Esophagus muscularis mucosa (tissue), 4 donors: ENCODE data around the gene PKP1. TPM values are rescaled to one million over a fixed set of nuclear protein-coding genes. Genes with fewer than 3 reads are reported as not detected.

Source experiments
- DNase-seq: peaks from one replicate; pipeline ENCODE4 v3.0.0-alpha.2; 2017; ENCODE audit errors: extremely low spot score
- H3K27ac ChIP-seq, 4 donors: fragments of 200-600 bp; sonication (generic); replicated peaks in 1 of 4; 1 replicate in 3 of 4; 2 replicates in 1 of 4; pipeline ENCODE4 v1.5.1; 2016 to 2019; ENCODE audit warnings: mild to moderate bottlenecking in 1 of 4
- H3K27me3 ChIP-seq, 4 donors: fragments of 200-600 bp; sonication (generic); one replicate each; pipeline versions ENCODE4 v1.5.1 to v1.6.0; 2016 to 2019
- H3K36me3 ChIP-seq, 4 donors: fragments of 200-600 bp; sonication (generic); one replicate each; pipeline ENCODE4 v1.5.1; 2016 to 2019
- H3K4me1 ChIP-seq, 4 donors: fragments of 200-600 bp; sonication (generic); one replicate each; pipeline ENCODE4 v1.5.1; 2016 to 2019
- H3K4me3 ChIP-seq, 4 donors: fragments of 200-600 bp; sonication (generic); 1 replicate in 2 of 4; 2 replicates in 2 of 4; pipeline ENCODE4 v1.5.1; 2016 to 2019; ENCODE audit warnings: mild to moderate bottlenecking in 4 of 4, moderate library complexity in 1 of 4
- H3K9me3 ChIP-seq, 4 donors: fragments of 200-600 bp; sonication (generic); 1 replicate in 3 of 4; 2 replicates in 1 of 4; pipeline ENCODE4 v1.5.1; 2016 to 2019
- EP300 ChIP-seq: sonication (generic); formaldehyde crosslinking; IDR thresholded peaks from one replicate; pipeline ENCODE4 v1.6.1; 2017; ENCODE audit warnings: antibody characterized with exemption
- POLR2A ChIP-seq: fragments of 450-650 bp; IDR thresholded peaks from one replicate; pipeline ENCODE4 v1.6.1; 2017; ENCODE audit warnings: antibody characterized with exemption, moderate library complexity, mild to moderate bottlenecking, low read depth
- POLR2AphosphoS5 ChIP-seq, 2 donors: sonication (generic); formaldehyde crosslinking; IDR thresholded peaks; one replicate each; pipeline ENCODE4 v1.6.1; 2017; ENCODE audit warnings: antibody characterized with exemption in 2 of 2
- WGBS: methylation state at CpG from one replicate; pipeline ENCODE4 v1.1.5; 2018; 5-methylcytosine and 5-hydroxymethylcytosine counted together
- intact Hi-C: fragments of 100-400 bp; cut with DNase I; formaldehyde crosslinking; loops from one replicate; pipeline ENCODE4 v1.15.1; 2023
- total RNA-seq, 4 donors: library from RNA; depleted of rRNA; stranded (reverse); fragments of >200 nt; gene quantifications; one replicate each; pipeline versions ENCODE4 v1.1.0 to v1.2.1, GENCODE V29; 2016
- TF ChIP-seq, protein P1 (sequence below), 3 experiments: fragments of 200-600 bp in 2 of 3; fragments of 450-650 bp in 1 of 3; sonication (generic) in 2 of 3; IDR thresholded peaks; one replicate each; pipeline ENCODE4 v1.5.1; 2017 to 2019; ENCODE audit warnings: antibody characterized with exemption in 3 of 3, mild to moderate bottlenecking in 2 of 3, moderate library complexity in 1 of 3

PKP1 gene
- total RNA-seq, 4 donors from 2014 or later = 0.50 to 1.9 (median 1.3) TPM

DNA sequence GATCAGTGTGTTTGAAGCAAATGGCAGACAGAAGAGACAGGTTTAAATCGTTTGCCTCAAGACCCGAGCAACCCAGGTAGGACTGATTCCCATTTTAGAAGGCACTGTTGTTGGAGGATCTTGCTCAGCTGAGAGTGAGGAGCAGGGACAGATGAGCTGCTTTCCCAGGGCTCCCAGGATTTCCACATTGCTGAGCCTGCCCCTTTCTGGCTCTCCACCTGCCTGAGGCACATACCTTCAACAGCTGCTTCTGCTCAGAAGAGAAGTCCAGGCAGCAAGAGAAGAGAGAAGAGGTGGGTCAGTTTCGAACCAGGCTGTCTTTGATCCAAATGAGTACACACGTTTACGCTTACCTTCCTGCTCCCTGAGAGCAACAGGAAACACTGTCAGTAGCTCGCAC lies 88.5 kb downstream of the PKP1 start:
- H3K4me1 ChIP-seq = peaks cover 0 to 12% (median 0%) of the 10 kb centered on the region in 4 donors
- no peak overlapping the region for H3K4me3 ChIP-seq
- WGBS = 65% methylated on average over 5 of the region's 6 CpGs
- H3K27me3 ChIP-seq = peaks cover 0 to 50% (median 0%) of the 10 kb centered on the region in 4 donors
- DNase-seq = no peak
- peaks cover 0 to 92% (median 0%) of the 10 kb centered on the region in 4 donors for H3K36me3 ChIP-seq
- no peak for TF ChIP-seq POLR2AphosphoS5 (IDR thresholded peaks at IDR 0.05)
- no peak for TF ChIP-seq EP300
- no peak for TF ChIP-seq POLR2A
- TF ChIP-seq, protein P1, sequence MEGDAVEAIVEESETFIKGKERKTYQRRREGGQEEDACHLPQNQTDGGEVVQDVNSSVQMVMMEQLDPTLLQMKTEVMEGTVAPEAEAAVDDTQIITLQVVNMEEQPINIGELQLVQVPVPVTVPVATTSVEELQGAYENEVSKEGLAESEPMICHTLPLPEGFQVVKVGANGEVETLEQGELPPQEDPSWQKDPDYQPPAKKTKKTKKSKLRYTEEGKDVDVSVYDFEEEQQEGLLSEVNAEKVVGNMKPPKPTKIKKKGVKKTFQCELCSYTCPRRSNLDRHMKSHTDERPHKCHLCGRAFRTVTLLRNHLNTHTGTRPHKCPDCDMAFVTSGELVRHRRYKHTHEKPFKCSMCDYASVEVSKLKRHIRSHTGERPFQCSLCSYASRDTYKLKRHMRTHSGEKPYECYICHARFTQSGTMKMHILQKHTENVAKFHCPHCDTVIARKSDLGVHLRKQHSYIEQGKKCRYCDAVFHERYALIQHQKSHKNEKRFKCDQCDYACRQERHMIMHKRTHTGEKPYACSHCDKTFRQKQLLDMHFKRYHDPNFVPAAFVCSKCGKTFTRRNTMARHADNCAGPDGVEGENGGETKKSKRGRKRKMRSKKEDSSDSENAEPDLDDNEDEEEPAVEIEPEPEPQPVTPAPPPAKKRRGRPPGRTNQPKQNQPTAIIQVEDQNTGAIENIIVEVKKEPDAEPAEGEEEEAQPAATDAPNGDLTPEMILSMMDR (IDR thresholded peaks at IDR 0.05) = no peak
- intact Hi-C loops = no loop called here
- no peaks in the 10 kb centered on the region for H3K9me3 ChIP-seq
- H3K27ac ChIP-seq = no peak overlapping the region

DNA sequence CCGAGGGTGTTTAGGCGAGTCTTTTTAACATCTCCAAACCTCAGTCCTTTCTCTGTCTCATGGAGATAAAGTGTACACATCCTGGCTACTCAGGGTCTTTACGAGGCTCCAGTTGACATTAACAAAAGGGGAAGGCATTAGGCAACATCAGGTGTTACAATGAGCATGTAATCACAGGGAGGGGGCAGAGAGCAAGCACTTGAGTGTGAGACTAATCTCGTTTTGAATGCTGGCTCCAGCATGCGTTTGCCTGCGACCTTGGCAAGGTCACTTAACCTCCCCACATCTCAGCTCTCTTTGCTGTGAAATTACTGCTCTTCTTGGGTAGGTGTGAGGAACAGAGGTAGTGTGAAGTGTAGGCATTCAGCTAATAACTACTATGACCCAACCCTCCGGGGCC lies 91.1 kb downstream of the PKP1 start:
- WGBS = 43% methylated on average over 7 of the region's 7 CpGs
- H3K4me3 ChIP-seq = no peak overlapping the region
- H3K36me3 ChIP-seq = peaks cover 0 to 69% (median 0%) of the 10 kb centered on the region in 4 donors
- peaks cover 0 to 43% (median 0%) of the 10 kb centered on the region in 4 donors for H3K27me3 ChIP-seq
- TF ChIP-seq, protein P1 (IDR thresholded peaks at IDR 0.05) = no peak
- no peak for TF ChIP-seq POLR2AphosphoS5 (IDR thresholded peaks at IDR 0.05)
- no peak for TF ChIP-seq POLR2A
- no peak for TF ChIP-seq EP300
- H3K4me1 ChIP-seq = peaks cover 0 to 10% (median 0%) of the 10 kb centered on the region in 4 donors
- H3K9me3 ChIP-seq = no peaks in the 10 kb centered on the region
- DNase-seq = no peak
- intact Hi-C loops = no loop called here
- no peak overlapping the region for H3K27ac ChIP-seq

DNA sequence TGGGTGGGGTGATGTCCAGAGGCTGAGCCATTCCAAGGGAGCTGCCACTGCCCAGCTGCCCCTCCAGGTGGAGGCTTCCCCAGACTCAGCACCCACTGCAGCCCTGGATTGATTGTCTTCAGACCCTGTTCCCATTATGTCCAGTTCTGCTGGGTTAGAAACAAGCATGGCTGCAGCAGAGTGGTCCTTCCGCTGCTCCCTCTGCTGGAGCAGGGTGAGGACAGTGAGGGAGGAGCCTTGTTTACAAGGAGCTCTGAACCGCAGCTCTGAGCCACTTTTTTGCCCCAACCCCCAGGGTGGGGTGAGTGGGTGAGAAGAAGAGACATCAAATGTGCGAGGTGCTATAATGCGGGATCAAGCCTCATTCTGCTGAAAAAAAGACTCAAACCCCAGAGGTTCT lies 91.9 kb downstream of the PKP1 start:
- no peak overlapping the region for H3K4me3 ChIP-seq
- H3K36me3 ChIP-seq = peaks cover 0 to 61% (median 0%) of the 10 kb centered on the region in 4 donors
- H3K9me3 ChIP-seq = no peaks in the 10 kb centered on the region
- no peak for DNase-seq
- TF ChIP-seq EP300 = no peak
- no peak for TF ChIP-seq POLR2A
- TF ChIP-seq, protein P1 (IDR thresholded peaks at IDR 0.05) = no peak
- TF ChIP-seq POLR2AphosphoS5 (IDR thresholded peaks at IDR 0.05) = no peak
- intact Hi-C loops = no loop called here
- WGBS = 84% methylated on average over 4 of the region's 4 CpGs
- peaks cover 0 to 42% (median 0%) of the 10 kb centered on the region in 4 donors for H3K27me3 ChIP-seq
- H3K4me1 ChIP-seq = peaks cover 0 to 11% (median 0%) of the 10 kb centered on the region in 4 donors
- H3K27ac ChIP-seq = no peak overlapping the region

DNA sequence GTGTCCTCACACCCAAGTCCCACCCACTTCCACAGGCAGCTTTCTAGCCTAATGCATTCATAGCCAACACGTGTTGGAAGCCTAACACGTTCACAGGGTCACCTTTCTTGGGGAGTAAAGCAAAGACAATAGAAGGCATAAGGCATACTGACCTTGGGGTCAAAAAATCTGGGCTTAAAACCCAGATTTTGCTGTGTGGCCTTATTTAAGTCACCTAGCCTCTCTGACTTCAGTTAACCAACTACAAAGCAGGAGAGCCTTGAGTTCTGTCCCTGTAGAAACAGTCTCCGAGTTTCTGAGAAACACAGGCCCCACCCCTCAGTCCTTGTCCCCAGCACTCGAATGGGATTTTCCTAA lies 92.8 kb downstream of the PKP1 start:
- TF ChIP-seq, protein P1 (IDR thresholded peaks at IDR 0.05) = no peak
- TF ChIP-seq POLR2AphosphoS5 (IDR thresholded peaks at IDR 0.05) (no peak), POLR2A (no peak), EP300 (no peak)
- intact Hi-C loops = no loop called here
- peaks cover 0 to 42% (median 0%) of the 10 kb centered on the region in 4 donors for H3K27me3 ChIP-seq
- DNase-seq = no peak
- no peak overlapping the region for H3K27ac ChIP-seq
- H3K36me3 ChIP-seq = peaks cover 0 to 52% (median 0%) of the 10 kb centered on the region in 4 donors
- WGBS = 71% methylated on average over 3 of the region's 4 CpGs
- no peaks in the 10 kb centered on the region for H3K9me3 ChIP-seq
- peaks cover 0 to 15% (median 0%) of the 10 kb centered on the region in 4 donors for H3K4me1 ChIP-seq
- no peak overlapping the region for H3K4me3 ChIP-seq
